GM19023 (cell line): ENCODE measurements around the gene FARP2.
"Not testable (repeated sequence)": the region's sequence is repeated elsewhere in the genome, so short reads cannot be mapped to it uniquely, and the experiment has no call there.

Source experiments
- ATAC-seq: cut with Tn5 transposase; IDR thresholded peaks from one replicate; pipeline ENCODE4 v1.9.1; 2021; ENCODE audit warnings: mild to moderate bottlenecking, moderate library complexity; ENCODE audit not compliant: unreplicated experiment

The FARP2 gene

GRCh38 chr2:241393524-241394196 lies 37.6 kb downstream of the FARP2 start:
- ATAC-seq: no peak

DNA sequence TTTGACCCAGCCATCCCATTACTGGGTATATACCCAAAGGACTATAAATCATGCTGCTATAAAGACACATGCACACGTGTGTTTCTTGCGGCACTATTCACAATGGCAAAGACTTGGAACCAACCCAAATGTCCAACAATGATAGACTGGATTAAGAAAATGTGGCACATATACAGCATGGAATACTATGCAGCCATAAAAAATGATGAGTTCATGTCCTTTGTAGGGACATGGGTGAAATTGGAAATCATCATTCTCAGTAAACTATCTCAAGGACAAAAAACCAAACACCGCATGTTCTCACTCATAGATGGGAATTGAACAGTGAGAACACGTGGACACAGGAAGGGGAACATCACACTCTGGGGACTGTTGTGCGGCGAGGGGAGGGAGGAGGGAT lies 40.7 kb downstream of the FARP2 start:
- not testable (repeated sequence) for ATAC-seq

GRCh38 chr2:241399941-241400922 lies 44.1 kb downstream of the FARP2 start:
- no peak for ATAC-seq

- no peak for ATAC-seq
Observed at GRCh38 chr2:241408849-241409248, 52.8 kb downstream of the FARP2 start.

GRCh38 chr2:241410739-241411176 lies 54.7 kb downstream of the FARP2 start:
- no peak for ATAC-seq

DNA sequence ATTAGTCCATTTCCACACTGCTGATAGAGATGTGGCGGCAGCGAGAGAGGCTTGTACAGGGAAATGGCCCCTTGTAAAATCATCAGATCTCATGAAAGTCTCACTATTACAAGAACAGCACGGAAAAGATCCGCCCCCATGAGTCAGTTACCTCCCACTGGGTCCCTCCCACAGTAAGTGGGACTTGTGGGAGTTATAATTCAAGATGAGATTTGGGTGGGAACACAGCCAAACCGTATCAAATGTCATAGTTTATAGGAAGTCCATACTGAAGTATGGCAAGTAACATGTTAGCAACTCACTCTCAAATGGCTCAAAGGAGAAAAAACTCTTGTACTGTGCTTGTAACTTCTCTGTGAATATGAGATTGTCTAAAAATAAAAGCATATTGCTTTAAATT lies 56.1 kb downstream of the FARP2 start:
- no peak for ATAC-seq

GRCh38 chr2:241413501-241413900 lies 57.4 kb downstream of the FARP2 start:
- not testable (repeated sequence) for ATAC-seq

DNA sequence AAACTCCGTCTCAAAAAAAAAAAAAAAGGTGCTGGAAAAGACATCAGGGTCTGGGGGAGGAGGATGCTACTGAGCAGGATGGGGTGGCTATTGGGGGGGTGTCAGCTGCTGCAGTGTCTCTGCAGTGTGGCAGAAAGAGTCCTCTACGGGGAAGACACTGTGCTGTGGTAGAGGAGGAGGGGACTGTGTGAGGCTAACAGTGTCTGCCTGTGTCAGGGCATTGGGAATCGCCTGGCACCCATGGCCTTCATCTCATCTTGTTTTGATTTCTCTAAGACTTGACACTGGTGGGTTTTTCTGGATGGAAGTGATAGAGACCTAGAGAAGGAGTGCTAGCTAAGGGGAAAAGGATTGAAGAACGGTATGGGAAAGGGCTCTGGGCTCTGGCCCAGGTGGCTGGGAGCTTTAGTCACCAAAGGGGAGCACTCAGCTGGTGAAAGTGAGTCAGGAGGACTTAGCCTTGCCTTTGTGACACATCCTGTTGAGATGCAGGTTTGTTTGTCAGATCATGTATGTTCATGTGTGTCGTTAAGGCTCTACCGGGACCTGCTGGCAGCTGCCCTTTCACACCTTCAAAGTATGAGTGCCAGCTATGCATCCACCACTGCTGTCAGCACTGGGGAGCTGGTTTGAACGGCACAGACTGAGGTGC lies 58.0 kb downstream of the FARP2 start:
- no peak for ATAC-seq

GRCh38 chr2:241415196-241415595 lies 59.1 kb downstream of the FARP2 start:
- ATAC-seq: no peak

DNA sequence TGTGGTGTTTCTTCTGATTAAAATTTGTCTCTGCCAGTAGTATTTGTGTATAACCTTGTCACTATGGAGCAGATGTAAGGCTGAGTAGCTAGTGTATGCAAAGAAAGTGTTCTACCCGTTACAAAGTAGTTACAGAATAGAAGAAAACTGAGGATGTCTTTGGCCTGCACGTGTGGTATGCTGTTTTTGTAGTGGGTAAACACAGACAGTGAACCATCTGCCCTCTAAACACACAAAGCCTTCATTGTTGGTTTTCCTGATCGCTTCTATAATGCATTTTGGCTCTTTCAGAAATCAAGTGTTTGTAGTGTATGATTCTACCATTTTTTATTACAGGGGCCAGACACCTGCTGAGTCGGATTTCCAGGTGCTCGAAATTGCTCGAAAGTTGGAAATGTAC lies 61.5 kb downstream of the FARP2 start:
- ATAC-seq: no peak

DNA sequence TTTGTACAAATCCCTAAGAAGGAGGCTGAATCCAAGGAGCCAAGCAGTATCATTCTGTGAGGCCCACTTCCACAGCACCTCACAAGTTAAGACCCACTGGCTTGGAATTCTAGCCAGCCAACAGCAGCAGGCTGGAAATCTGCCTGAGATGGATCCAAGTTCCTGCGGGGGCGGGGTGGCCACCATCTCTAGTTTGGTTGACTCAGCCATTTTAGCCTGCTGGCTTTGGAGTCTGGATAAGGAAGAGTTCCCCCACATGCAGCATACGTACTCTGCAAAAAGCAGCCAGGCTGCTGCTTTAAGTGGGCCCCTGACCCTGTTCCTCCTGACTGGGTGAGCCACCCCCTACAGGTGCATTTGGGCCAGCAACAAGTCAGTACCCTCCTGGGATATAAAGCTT lies 65.2 kb downstream of the FARP2 start:
- no peak for ATAC-seq

GRCh38 chr2:241421942-241422341 lies 65.9 kb downstream of the FARP2 start:
- not testable (repeated sequence) for ATAC-seq

- ATAC-seq: no peak
Observed at GRCh38 chr2:241422350-241422749, 66.3 kb downstream of the FARP2 start.

DNA sequence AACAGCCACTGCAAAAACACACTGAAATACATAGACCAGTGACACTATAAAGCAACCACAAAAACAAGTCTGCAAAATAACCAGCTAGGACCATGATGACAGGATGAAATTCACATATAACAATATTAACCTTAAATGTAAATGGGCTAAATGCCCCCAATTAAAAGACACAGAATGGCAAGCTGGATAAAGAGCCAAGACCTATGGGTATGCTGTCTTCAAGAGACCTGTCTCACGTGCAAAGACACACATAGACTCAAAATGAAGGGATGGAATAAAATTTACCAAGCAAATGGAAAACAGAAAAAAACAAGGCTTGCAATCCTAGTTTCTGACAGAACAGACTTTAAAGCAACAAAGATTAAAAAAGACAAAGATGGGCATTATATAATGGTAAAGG lies 67.4 kb downstream of the FARP2 start:
- not testable (repeated sequence) for ATAC-seq

DNA sequence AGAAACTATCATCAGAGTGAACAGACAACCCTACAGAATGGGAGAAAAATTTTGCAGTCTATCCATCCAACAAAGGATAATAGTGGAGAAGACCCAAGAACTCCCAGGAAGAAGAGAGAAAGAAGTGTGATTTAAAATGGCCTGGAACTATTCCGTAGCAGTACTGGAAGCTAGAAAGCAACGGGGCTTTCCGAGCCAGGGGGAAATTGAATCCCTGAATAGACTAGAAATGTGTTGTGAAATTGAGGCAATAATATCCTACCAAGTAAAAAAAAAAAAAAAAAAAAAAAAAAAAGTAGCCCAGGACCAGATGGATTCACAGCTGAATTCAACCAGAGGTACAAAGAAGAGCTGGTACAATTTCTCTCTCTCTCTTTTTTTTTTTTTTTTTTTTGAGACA lies 69.3 kb downstream of the FARP2 start:
- ATAC-seq: no peak

DNA sequence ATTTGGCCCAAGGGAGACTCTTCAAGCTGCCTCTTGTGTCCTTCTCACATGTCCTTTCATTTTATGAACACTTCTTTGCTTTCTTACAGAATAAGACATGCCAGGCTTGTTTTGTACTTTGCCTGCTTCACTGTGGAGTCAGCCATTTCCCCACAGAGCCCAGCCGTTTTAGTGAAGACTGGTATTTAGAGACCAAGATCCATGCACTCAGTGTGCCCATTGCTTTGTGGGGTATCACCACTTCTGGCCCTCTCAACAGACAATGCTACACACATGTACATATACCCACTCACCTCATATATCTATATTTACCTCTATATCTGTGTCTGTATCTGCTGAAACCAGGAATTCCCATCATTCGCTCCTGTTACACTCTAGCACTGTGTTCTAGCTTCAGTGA lies 74.1 kb downstream of the FARP2 start:
- ATAC-seq: no peak

DNA sequence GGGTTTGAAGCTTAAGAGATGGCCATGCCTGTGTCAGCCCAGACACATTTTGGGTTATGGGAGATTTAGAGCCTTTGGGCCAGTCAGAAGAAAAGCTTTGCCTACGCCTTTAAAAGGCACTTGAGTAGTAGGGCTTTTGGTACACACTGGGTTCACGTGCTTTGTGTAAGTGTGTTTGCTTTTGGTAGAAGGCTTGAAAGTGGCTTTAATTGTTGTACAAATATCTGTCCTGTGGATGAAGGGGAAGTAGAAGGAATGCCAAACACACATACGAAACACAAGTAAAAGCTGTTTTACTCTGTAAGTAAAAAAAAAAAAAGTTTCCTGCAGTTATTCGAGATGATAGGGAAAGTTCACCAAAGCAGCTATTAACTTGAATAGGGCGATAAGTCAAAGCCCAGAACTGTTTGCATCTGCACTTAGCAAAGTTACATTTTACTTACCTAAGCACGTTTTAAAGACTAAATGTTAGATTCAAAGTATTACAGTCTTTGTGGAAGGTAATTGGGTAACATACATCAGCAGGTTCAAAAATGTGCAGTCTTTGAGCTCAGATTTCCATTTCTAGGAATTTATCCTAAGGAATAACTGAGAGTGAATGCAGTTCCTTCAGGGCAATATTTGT lies 76.9 kb downstream of the FARP2 start:
- ATAC-seq: no peak

- no peak for ATAC-seq
Observed at GRCh38 chr2:241437179-241437578, 81.1 kb downstream of the FARP2 start.

DNA sequence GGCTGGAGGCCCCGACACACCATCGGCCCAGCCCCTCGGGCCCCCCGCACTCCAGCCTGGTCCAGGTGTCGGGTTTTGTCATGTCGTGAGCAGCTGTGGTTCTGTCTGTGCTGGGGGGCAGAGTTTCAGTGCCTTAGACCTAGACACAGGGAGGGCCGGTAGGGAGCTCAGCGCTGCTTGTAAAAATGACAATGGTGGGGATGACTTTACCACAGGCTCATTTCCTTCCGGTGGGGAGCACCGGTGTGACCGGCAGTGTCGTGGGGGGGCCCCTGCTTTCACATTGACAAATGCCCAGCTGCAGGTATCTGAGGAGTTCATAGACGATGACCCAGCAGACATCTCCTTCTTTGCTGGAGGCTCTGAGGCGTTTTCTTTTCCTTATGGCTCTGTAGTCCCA lies 85.4 kb downstream of the FARP2 start:
- no peak for ATAC-seq

GRCh38 chr2:241443486-241444223 lies 87.6 kb downstream of the FARP2 start:
- no peak for ATAC-seq
